Kidney epithelial cell (primary cell): ENCODE measurements around the gene KCNH1. TPM values are rescaled to one million over a fixed set of nuclear protein-coding genes. Genes with fewer than 3 reads are reported as not detected.

Source experiments
- DNase-seq: peaks from one replicate; pipeline ENCODE4 v3.0.0-alpha.2; 2010; ENCODE audit warnings: low read depth
- H3K27me3 ChIP-seq: 2 replicates; pipeline ENCODE4 v1.6.0; 2011; ENCODE audit warnings: low read length; ENCODE audit not compliant: control insufficient read depth, insufficient read depth
- H3K36me3 ChIP-seq: 2 replicates; pipeline ENCODE4 v1.5.1; 2011; ENCODE audit warnings: low read length; ENCODE audit not compliant: control insufficient read depth, insufficient read depth
- H3K4me3 ChIP-seq: 2 replicates; pipeline ENCODE4 v1.5.1; 2011; ENCODE audit warnings: low read depth, mild to moderate bottlenecking, control low read depth, low read length
- CTCF ChIP-seq: IDR thresholded peaks from 2 replicates; pipeline ENCODE4 v1.5.1; 2011; ENCODE audit warnings: mild to moderate bottlenecking, moderate library complexity, low read length, control low read depth, inconsistent platforms; ENCODE audit not compliant: insufficient read depth, poor library complexity, severe bottlenecking
- total RNA-seq: library from RNA; depleted of rRNA; stranded (reverse); fragments of >200 nt; gene quantifications from 2 replicates; pipeline ENCODE4 v1.2.3, GENCODE V29; 2015

The KCNH1 gene
- total RNA-seq, 1 donor from 2014 or later = 14.3 TPM

GRCh38 chr1:211118407-211119102 lies 15.4 kb downstream of the KCNH1 start:
- Histone ChIP-seq H3K36me3 (no peaks in the 10 kb centered on the region), H3K27me3 (no peaks in the 10 kb centered on the region), H3K4me3 (no peak overlapping the region)
- DNase-seq = no peak
- no peak for TF ChIP-seq CTCF

GRCh38 chr1:211114446-211114845 lies 19.5 kb downstream of the KCNH1 start:
- H3K27me3 ChIP-seq = no peaks in the 10 kb centered on the region
- no peak overlapping the region for H3K4me3 ChIP-seq
- no peak for DNase-seq
- H3K36me3 ChIP-seq = no peaks in the 10 kb centered on the region
- no peak for TF ChIP-seq CTCF

GRCh38 chr1:211113566-211113965 lies 20.4 kb downstream of the KCNH1 start:
- Histone ChIP-seq H3K4me3 (no peak overlapping the region), H3K36me3 (no peaks in the 10 kb centered on the region), H3K27me3 (no peaks in the 10 kb centered on the region)
- DNase-seq = no peak
- TF ChIP-seq CTCF = no peak

GRCh38 chr1:211111351-211111750 lies 22.6 kb downstream of the KCNH1 start:
- Histone ChIP-seq H3K27me3 (no peaks in the 10 kb centered on the region), H3K4me3 (no peak overlapping the region)
- no peak for DNase-seq

GRCh38 chr1:211101481-211101880 lies 32.5 kb downstream of the KCNH1 start:
- TF ChIP-seq CTCF = no peak

More at GRCh38 chr1:211111351-211111750, 22.6 kb downstream of the KCNH1 start:
- H3K36me3 ChIP-seq = no peaks in the 10 kb centered on the region
- TF ChIP-seq CTCF = no peak

GRCh38 chr1:211099393-211099792 lies 34.6 kb downstream of the KCNH1 start:
- no peak overlapping the region for H3K4me3 ChIP-seq
- DNase-seq = no peak
- H3K36me3 ChIP-seq = no peaks in the 10 kb centered on the region
- H3K27me3 ChIP-seq = no peaks in the 10 kb centered on the region
- TF ChIP-seq CTCF = no peak

More at GRCh38 chr1:211101481-211101880, 32.5 kb downstream of the KCNH1 start:
- DNase-seq = no peak
- H3K4me3 ChIP-seq = no peak overlapping the region
- H3K27me3 ChIP-seq = no peaks in the 10 kb centered on the region
- no peaks in the 10 kb centered on the region for H3K36me3 ChIP-seq
